OCI-LY7 (cell line): Measurements from ENCODE around the gene ETNPPL.
"Not testable (repeated sequence)": the region's sequence is repeated elsewhere in the genome, so short reads cannot be mapped to it uniquely, and the experiment has no call there.

Experiments
- CTCF ChIP-seq: fragments of 200-600 bp; sonication (generic); conservative IDR thresholded peaks from 2 replicates; pipeline ENCODE4 v1.5.1; 2014; ENCODE audit warnings: mild to moderate bottlenecking, antibody characterized with exemption, low read length, moderate library complexity, mixed read lengths
- EZH2phosphoT487 ChIP-seq: fragments of 200-600 bp; sonication (generic); IDR thresholded peaks from 2 replicates; pipeline ENCODE4 v1.6.1; 2018; ENCODE audit warnings: low read depth, borderline replicate concordance, mild to moderate bottlenecking, mixed run types, antibody characterized with exemption, low read length, moderate library complexity, mixed read lengths

GRCh38 chr4:108710578-108710977, 52.3 kb downstream of the ETNPPL start:
- TF ChIP-seq CTCF, EZH2phosphoT487: not testable (repeated sequence)
